HG02571 (cell line): ENCODE measurements around the gene CPNE5.
"Not testable (repeated sequence)": the region's sequence is repeated elsewhere in the genome, so short reads cannot be mapped to it uniquely, and the experiment has no call there.

Source experiments
- ATAC-seq: cut with Tn5 transposase; IDR thresholded peaks from one replicate; pipeline ENCODE4 v1.9.1; 2021; ENCODE audit warnings: mild to moderate bottlenecking, moderate library complexity; ENCODE audit not compliant: unreplicated experiment

The CPNE5 gene

DNA sequence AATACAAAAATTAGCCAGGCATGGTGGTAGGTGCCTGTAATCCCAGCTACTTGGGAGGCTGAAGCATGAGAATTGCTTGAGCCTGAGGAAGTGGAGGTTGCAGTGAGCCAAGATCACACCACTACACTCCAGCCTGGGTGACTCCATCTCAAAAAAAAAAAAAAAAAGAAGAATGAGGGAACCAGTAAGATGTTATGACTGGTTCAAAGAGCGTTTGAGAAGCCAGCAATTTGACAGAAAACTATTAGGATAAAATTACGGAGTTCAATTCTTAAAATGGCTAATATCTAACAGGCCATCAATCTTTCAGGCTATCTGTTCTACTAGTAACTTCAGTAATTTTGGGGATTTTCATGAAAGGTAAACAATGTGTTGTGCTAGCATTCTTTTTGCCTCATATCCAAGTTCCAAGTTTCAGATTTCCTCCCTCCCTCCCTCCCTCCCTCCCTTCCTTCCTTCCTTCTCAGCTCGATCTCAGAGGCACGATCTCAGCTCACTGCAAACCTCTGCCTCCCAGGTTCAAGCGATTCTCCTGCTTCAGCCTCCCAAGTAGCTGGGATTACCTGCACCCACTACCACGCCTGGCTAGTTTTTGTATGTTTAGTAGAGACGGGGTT is 134.2 kb downstream of the CPNE5 start:
- ATAC-seq: not testable (repeated sequence)

DNA sequence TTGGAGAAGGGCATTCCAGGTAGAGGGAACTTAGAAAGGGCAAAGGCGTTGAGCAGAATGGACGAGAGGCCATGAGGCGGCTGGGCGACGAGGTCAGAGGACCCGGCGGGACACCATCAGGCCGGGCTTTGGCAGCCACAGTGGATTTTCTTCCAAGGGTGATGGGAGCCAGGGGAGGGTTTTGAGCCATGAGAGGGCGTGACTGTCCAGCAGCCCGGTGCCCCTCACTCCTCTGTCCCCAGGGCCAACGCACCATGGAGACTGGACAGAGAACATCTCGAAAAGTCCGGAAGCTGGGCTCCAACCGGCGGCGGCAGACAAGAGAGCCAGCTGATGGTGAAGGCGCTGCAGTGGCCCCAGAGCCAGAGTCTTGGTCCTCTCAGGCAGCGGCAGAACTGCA is 135.3 kb downstream of the CPNE5 start:
- ATAC-seq: no peak

DNA sequence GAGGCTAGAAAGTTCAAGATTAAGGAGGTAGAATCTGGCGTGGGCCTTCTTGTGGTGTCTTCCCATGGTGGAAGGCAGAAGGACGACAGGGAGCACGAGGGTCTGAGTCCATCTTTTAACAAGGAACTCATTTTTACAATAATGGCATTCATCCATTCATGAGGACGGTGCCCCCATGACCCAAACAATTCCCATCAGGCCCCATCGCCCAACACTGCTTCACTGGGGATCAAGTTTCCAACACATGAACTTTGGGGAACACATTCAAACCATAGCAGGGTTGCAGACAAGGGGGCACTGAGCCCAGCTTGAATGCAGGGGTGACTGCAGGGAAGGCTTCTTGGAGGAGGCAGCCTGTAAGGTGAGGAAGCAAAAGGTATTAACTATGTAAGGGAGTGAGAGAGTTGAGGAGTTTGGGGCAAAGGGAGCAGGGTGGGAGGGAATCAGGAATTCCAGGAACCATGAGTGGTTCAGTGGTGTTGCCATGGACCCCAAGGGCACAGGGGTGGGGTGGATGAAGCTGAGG is 136.1 kb downstream of the CPNE5 start:
- ATAC-seq: no peak

DNA sequence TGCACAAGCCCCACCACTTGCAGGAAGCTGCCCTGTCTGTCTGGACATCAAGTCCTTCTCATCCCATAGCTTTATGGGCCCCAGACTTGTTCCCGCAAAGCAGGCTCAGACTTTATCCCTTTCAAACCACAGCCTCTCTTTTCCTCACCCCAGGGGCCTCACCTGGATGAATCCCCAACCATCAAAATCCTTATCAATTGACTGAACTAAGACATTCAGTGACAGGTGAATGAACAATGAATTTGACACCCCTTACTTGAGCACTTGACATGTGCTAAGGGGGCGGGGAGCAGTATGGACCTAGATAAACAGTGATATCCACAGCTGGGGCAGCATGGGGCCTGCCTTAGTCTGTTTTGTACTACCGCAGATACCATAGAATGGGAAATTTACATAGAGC is 136.6 kb downstream of the CPNE5 start:
- no peak for ATAC-seq

DNA sequence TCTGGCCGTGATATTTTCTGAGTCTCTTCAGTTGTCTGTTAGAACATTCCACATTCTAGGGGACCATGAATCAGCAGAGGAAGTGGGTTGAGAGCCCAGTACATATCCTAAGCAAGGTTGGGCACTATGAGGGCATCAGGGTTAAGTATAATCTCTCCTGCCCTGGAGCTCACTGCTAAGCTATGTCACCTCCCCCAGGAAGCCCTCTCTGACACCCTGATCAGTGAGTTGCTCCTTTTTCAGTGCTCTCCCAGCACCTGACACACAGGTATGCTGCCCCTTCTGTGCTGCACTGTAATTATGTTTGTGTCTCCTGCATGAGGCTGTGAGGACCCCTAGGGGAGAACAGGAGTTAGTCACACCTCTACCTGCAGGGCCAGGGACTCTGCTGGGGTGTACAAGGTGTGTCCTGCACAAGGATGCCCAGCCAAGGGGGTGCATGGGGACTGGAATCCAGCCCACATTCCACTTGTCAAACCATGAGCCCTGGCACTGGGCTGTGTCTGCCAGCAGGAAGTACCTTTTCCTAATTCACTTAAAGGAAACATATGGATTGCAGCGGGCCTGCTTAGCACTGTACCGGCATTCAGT is 137.7 kb downstream of the CPNE5 start:
- ATAC-seq: no peak

DNA sequence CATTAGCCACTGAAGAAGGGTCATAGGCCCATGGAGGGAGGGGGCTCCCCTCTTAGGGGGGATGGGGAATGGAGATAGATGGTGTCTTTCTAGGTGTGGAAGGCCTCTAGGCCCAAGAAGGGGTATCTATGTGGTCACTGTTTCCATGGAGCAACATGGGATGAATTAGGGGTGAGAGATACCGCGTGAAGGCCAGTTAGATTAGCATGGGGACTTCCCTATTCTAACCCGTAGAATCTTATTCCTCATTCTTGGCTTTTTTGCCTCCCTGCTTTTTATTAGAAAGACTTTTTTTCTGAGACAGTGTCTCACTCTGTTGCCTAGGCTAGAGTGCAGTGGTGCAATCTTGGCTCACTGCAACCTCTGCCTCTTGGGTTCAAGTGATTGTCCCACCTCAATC is 138.4 kb downstream of the CPNE5 start:
- no peak for ATAC-seq

DNA sequence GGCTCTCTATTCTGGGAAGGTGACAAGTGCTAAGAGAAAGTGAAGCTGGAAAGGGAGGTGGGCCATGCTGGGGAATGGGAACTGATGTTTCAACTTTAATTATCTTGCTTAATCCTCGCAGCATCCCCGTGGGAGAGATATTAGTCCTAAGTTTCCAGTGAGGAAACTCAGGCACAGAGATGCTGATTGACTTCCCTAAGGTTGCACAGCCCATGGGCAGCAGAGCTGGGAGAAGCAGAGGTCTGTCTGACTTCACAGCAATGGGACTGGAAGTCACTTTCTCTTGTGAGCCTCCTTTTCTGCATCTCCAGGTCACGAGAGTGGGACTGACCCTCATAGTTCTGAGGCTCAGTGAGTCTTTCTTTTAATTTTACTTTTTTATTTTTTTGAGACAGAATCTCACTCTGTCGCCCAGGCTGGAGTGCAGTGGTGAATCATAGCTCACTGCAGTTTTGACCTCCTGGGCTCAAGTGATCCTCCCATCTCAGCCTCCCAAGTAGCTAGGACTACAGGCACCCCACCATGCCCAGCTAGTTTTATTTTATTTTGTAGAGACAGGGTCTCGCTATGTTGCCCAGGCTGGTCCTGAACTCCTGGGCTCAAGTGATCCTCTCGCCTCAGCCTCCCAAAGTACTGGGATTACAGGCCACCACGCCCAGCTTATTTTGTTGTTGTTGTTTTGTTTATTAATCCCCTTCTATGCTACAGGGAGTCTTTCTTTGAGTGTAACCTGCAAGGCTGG is 139.0 kb downstream of the CPNE5 start:
- no peak for ATAC-seq

DNA sequence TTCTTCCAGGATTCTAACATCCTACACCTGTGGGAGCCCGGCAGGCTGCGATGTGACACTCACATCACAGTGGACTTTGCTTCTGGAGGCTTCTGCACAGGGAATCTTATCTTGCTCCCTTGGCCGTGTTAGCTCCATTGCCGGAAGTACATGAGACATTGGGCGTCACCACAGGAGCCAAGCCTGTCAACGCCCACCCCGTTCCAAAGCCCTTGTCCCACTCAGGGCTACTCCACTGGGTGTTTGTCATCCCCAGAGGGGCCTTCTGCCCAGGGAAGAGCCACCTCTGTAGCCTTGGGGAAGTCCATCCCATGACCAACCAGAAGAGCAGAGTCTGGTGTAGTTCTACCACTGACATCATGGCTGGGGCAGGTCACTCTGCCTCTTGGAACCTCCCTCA is 139.9 kb downstream of the CPNE5 start:
- ATAC-seq: no peak

DNA sequence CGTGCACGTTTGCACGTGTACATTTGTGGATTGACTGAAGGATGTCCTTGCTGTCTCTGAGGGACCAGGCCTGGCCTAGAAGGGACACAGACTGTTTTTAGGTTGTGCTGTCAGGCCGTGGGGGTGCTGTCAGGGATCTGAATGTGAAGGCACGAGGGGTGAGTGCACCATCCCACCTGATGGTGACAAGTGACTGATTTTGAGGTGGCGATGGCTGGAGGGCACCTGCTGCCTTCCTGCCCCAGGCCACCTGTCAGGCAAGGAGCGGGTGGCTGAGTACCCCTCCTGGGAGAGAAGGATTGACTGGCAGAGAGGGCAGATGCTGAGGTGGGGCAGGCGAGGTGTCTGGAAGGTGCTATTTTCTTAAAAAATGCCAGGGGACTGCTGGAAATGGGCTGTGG is 140.4 kb downstream of the CPNE5 start:
- no peak for ATAC-seq

DNA sequence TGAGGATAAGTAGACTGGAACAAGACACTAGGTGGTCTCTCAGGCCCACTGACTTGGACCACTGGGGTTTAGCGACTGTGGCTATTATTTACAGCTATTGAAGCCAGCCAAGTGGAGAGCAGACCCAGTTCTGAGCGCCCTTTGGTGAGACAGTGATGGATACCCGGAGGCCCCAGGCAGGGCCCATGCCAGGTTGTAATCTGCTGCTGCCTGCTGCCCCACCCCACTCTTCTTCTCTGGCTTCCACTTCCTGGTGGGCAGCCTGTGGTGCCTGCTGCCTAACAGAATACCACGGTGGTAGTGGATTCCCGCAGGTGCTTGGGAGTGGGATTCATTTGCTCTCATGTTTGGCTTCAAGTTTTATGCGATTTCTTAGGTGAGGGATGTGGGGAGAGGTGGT is 141.0 kb downstream of the CPNE5 start:
- no peak for ATAC-seq

DNA sequence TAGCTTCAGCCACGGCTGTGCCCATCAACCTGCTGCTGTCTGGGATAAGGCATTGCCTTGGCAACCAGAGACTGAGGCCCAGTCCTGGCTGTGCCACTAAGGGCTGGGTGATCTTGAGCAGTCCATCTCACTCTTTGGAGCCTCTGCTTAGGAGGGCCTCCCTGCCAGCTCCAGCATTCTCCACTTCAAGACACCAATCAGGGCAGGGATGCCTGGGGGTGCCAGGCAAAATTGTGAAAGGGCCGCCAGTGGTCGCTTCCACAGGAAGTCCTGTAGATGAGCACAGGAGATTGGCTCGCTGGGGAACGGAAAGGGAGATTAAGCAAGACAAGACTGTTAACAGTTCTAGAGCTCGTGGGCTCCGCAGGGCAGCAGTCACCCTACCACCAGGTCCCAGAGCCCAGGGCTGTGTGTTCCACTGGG is 141.8 kb downstream of the CPNE5 start, which contains the start of gene RAB44:
RAB44 (plus strand) TSS at position 346 of the 423 bp plus-strand sequence. CDS start 6,410 bp downstream, outside the sequence.
- no peak for ATAC-seq

DNA sequence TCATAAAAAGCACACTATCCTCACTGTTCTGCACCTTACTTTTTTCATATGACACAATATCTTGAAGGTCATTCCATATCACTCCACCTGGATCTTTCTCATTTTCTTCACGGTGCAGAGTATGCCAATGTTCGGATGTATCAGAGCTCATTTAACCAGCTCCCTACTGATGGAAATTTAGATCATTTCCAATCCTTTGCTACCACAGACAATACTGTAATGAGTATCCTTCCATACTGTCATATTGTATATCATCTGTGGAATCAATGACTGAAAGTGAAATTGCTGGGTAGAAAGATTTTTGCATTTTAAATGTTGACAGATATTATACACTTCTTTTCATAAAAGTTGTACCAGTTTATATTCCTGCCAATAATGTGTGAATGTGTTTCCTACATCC is 143.8 kb downstream of the CPNE5 start:
- no peak for ATAC-seq

DNA sequence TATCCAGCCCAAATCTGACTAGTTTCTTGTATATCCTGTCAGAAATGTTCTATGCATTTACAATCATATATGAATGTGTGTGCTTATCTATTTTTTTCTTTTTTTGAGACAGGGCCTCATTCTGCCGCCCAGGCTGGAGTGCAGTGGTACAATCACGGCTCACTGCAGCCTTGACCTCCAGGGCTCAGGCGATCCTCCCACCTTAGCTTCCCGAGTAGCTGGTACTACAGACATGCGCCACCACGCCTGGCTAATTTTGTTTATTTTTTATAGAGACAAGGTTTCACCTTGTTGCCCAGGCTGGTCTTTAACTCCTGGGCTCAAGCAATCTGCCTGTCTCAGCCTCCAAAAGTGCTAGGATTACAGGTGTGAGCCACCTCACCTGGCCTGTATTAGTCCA is 144.6 kb downstream of the CPNE5 start:
- ATAC-seq: no peak

DNA sequence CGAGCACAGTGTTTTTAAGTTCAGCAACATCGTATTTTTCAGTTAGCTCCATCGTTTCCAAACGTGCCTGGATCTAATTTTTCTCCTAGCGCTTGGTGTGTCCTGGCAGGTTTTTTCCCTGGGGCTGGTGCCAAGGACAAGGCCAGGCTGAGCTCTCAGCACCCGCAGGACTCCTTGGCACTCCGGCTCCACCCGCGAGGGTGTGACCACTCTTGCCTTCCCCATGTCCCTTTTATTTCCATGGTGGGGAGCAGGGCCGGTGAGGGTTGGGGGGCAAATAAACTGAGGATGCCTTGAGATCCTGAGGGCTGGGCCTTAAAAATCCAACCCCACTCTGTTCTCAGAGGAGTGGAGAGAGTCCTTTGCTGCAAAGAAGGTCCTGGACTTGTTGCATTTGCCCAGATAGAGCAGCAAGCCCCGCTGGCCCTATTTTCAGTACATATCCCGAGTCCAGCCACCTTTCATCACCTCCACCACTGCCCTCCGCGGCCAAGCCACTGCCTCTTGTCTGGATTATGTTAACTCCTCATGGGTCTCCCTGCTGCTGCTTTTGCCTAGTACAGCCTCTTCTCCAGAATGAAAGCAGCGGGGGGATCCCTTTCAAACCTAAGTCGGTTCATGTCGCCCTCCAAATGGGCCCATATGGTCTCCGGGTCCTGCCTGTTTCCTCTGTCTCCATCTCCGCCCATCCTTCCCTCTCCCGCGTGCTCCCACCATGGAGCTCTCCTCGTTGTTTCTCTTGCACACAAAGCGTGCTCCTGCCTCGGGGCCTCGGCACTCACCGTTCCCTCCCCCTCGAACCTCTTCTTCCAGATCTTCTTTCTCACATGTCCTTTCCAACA is 146.2 kb downstream of the CPNE5 start:
- ATAC-seq: no peak

DNA sequence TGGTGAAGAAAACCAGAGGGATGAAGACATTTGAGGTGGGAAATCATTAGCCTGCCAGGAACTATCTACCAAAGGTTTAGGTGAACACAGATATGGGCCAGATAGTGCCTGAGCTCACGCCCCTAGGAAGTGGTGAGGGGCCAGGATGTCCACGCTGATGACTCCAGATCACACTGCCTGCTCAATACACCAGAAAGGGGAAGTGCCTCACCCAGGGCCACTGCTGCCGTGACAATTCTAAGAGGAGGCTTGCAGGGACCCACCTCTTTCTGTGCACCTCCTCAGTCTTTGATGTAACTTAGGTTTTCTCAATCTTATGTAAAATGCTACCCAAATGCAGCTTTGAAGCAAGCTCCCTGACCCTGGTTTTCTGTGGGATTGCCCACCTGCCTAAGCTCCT is 147.0 kb downstream of the CPNE5 start:
- ATAC-seq: no peak

DNA sequence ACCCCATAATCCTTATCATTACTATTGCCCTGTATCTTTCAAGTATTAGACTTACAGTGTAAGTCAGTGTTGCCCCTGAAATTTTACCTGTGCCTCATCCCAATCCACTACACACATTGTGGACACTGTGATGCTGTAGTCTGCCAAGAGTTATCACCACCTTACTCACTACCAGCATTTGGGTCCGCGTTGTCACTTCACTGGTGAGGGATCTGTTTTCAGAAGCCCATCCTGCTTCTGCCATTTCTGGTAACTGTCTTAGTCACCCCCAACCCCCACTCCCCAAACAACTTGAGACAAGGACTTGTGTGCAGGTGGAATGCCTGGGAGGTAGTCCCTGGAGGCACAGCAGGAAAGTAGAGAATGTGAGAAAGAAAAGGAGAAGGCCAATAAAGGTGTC is 147.6 kb downstream of the CPNE5 start:
- ATAC-seq: no peak

DNA sequence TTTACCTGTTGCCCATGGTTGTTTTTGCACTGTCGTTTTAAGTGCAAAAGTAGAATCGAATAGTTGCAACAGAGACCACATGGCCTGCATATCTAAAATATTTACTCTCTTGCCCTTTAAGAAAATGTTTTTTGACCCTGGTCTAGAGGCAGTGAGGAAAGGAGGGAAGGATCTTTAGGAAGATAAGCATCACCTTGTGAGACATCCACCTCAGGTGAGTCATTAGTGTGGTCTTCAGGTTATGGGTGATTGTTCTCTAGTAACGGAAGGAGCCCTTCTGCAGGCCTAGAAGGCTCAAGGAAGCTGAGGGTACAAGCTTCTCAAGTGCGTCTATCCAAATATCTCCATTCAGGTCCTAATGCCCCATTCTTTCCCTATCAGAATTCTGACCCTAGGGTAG is 148.2 kb downstream of the CPNE5 start:
- ATAC-seq: no peak
